Measurements from ENCODE around the gene MAP4K2. TPM values are rescaled to one million over a fixed set of nuclear protein-coding genes. Genes with fewer than 3 reads are reported as not detected.

MAP4K2 gene
- total and polyA plus RNA-seq, 2 of the 8 experiments (the other 6 are each of a cell fraction or from before 2014, with no cell fraction given) = 20.1 to 20.7 TPM

DNA sequence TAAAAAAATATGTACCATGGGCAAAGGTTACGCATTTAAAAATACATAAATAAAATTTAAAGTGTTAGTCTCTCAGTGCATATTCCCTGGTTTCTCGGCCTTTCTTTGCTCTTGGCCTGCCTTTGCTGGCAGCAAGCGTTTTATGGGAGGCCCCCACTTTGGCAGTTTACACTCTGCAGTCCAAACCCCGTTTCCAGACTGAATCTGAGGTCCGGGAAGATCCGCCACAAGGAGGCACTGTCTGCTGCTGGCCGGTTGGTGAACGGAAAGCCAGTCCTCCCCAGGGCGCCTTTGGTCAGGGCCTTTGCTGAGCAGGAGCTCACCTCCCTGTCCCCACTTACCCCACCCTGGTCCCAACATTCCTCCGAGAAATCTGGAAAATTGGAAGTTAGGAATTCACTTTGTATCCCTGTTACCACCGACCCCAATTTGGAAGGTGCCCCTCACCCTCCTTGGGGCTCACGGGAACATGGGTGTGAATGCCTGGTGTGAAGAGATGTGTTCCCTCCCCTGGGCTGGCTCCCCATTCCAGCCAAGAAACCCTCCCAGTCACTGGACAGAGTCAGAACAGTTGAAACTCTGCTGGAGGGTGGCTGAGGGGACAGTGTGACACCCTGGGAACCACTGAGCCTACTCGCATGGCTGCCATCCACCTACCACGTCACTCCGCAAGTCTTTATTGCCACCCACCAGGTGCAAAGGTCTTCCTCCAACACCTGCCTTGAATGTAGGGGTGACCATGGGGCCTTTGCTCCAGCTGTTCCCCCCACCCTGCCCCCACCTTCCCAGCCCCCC is 15.3 kb downstream of the MAP4K2 start (continued):
- peak in 1 of 2 experiments; percentile 48; a peak in 1 of 4 replicates for TF ChIP-seq SIN3A (conservative IDR thresholded peaks at IDR 0.05 in 1 of 2, IDR thresholded peaks at IDR 0.05 in 1 of 2; ENCODE audit: low read depth in 1 of 2, low read length in 2 of 2)
- TF ChIP-seq SAP30 (IDR thresholded peaks at IDR 0.05; ENCODE audit: insufficient read depth, insufficient replicate concordance, low read length) = no peak
- no peak for TF ChIP-seq NRF1 (IDR thresholded peaks at IDR 0.05; ENCODE audit: low read depth, low read length)

All from H1 (cell line).